Kidney epithelial cell (primary cell): Measurements from ENCODE around the gene AGAP3. TPM values are rescaled to one million over a fixed set of nuclear protein-coding genes. Genes with fewer than 3 reads are reported as not detected.

Experiments used
- DNase-seq: peaks from one replicate; pipeline ENCODE4 v3.0.0-alpha.2; 2010; ENCODE audit warnings: low read depth
- H3K27me3 ChIP-seq: 2 replicates; pipeline ENCODE4 v1.6.0; 2011; ENCODE audit warnings: low read length; ENCODE audit not compliant: control insufficient read depth, insufficient read depth
- H3K36me3 ChIP-seq: 2 replicates; pipeline ENCODE4 v1.5.1; 2011; ENCODE audit warnings: low read length; ENCODE audit not compliant: control insufficient read depth, insufficient read depth
- H3K4me3 ChIP-seq: 2 replicates; pipeline ENCODE4 v1.5.1; 2011; ENCODE audit warnings: low read depth, mild to moderate bottlenecking, control low read depth, low read length
- total RNA-seq: library from RNA; depleted of rRNA; stranded (reverse); fragments of >200 nt; gene quantifications from 2 replicates; pipeline ENCODE4 v1.2.3, GENCODE V29; 2015
- TF ChIP-seq, protein P1 (sequence below): IDR thresholded peaks from 2 replicates; pipeline ENCODE4 v1.5.1; 2011; ENCODE audit warnings: mild to moderate bottlenecking, moderate library complexity, low read length, control low read depth, inconsistent platforms; ENCODE audit not compliant: insufficient read depth, poor library complexity, severe bottlenecking

Gene AGAP3
- total RNA-seq, 1 donor from 2014 or later = 77.4 TPM

DNA sequence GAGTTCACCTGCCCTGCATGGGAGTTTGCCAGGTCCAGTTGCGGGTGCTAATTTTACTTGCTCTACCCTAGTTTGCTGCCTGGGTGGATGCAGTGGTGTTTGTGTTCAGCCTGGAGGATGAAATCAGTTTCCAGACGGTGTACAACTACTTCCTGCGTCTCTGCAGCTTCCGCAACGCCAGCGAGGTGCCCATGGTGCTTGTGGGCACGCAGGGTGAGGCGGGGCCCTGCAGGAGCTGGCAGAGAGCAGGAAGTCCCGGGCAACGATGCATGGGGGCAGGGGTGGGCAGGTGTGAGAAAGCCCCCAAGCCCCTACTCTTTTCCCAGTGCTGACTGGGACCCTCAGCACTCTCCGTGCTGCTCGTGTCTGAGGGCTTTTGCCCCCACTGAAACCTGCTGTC, 31.3 kb downstream of the AGAP3 start:
- Histone ChIP-seq H3K36me3 (peaks cover 4% of the 10 kb centered on the region), H3K4me3 (no peak overlapping the region)

DNA sequence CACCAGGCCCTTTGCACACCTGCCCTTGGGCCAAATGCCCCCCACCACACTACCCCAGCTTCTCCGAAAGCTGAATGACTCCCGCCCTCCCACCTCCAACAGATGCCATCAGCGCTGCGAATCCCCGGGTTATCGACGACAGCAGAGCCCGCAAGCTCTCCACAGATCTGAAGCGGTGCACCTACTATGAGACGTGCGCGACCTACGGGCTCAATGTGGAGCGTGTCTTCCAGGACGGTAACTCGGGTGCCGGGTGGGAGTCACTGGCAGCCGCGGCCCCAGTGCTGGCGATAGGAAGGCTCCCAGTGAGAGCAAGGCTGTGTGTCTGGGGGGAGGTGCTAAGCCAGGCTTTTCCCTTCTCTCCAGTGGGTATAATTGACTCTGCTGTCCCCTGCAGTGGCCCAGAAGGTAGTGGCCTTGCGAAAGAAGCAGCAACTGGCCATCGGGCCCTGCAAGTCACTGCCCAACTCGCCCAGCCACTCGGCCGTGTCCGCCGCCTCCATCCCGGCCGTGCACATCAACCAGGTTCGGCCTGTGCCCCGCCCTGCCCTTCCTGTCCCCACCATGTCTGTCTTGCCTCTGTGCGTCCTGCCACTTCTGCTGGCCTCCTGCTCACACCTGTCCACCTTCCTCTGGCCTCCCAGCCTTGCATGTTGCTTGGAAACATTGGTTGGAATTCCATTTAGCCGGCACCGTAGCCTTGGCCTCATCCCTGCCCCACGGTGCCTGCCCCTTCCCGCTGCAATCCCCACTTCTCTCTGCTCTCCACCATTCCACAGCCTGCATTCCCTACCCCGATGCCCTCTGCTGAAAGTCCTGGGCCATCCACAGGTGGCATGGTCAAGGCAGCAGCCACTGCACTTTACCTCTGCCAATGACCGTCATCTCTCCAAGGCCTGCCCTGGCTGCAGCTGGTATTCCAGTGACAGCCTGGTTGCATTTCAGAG, 32.1 kb downstream of the AGAP3 start:
- peaks cover 4% of the 10 kb centered on the region for H3K36me3 ChIP-seq

More for the DNA sequence above, 31.3 kb downstream of the AGAP3 start:
- TF ChIP-seq, protein P1, sequence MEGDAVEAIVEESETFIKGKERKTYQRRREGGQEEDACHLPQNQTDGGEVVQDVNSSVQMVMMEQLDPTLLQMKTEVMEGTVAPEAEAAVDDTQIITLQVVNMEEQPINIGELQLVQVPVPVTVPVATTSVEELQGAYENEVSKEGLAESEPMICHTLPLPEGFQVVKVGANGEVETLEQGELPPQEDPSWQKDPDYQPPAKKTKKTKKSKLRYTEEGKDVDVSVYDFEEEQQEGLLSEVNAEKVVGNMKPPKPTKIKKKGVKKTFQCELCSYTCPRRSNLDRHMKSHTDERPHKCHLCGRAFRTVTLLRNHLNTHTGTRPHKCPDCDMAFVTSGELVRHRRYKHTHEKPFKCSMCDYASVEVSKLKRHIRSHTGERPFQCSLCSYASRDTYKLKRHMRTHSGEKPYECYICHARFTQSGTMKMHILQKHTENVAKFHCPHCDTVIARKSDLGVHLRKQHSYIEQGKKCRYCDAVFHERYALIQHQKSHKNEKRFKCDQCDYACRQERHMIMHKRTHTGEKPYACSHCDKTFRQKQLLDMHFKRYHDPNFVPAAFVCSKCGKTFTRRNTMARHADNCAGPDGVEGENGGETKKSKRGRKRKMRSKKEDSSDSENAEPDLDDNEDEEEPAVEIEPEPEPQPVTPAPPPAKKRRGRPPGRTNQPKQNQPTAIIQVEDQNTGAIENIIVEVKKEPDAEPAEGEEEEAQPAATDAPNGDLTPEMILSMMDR = no peak
- H3K27me3 ChIP-seq = no peaks in the 10 kb centered on the region
- no peak for DNase-seq

DNA sequence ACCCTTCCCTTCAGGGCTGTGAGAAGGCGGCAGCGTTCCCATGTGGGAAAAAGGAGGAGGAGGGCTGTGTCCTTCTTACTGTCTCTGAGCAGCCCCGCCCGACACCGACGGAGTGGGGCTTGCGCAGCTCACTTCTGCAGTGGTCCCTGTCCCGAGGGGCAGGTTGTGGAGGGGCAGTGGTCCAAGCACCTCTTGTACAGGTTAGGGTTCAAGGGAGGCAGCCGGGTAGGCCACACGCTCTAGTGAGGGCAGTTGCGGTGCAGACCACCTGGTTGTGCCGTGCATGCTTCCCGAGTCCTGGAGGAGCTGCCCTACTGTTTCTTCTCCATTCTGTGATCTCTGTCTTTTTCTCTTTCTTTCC, 32.8 kb downstream of the AGAP3 start:
- no peak for DNase-seq
- no peaks in the 10 kb centered on the region for H3K27me3 ChIP-seq
- TF ChIP-seq, protein P1 = no peak
- H3K4me3 ChIP-seq = no peak overlapping the region
- H3K36me3 ChIP-seq = peaks cover 4% of the 10 kb centered on the region

More for the DNA sequence above, 32.1 kb downstream of the AGAP3 start:
- Histone ChIP-seq H3K4me3 (no peak overlapping the region), H3K27me3 (no peaks in the 10 kb centered on the region)
- TF ChIP-seq, protein P1 = no peak
- no peak for DNase-seq

DNA sequence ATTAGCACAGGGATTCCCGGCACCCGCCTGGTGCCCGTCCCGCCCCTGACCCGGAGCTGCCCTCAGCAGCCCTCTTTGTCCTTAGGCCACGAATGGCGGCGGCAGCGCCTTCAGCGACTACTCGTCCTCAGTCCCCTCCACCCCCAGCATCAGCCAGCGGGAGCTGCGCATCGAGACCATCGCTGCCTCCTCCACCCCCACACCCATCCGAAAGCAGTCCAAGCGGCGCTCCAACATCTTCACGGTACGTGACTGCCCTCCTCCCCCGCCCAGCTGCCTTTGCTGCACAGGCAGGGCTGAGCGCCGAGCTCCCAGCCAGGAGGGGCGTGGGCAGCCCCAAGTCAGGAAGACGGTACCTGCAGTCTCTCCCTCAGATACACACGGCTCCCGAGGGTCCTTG, 33.6 kb downstream of the AGAP3 start:
- Histone ChIP-seq H3K36me3 (peaks cover 4% of the 10 kb centered on the region), H3K27me3 (no peaks in the 10 kb centered on the region), H3K4me3 (no peak overlapping the region)
- DNase-seq = no peak
- TF ChIP-seq, protein P1 = no peak

DNA sequence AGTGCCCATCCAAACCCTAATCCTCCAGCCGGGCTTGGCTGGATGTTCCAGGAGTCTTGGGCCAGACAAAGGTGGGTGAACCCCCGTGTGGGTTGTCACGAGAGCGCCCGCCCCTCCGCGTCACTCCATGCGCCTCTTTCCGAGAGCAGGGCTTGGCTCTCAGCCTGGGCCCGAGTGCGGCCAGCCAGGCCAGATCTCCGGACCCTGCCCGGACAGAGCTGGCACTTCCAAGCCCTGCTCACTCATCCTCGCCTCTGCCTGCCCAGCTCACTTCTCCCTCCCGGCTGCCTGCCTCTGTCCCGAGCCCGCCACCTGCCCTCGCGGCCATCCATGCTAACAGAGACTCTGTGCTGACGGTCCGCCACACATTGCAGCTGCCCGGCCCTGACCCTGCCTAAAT, 34.6 kb downstream of the AGAP3 start:
- no peak for DNase-seq
- Histone ChIP-seq H3K4me3 (no peak overlapping the region), H3K27me3 (no peaks in the 10 kb centered on the region), H3K36me3 (peaks cover 6% of the 10 kb centered on the region)
- TF ChIP-seq, protein P1 = no peak
